Measurements from ENCODE around the gene GALNT16.
A peak's percentile ranks its signal among the peaks of the same experiment; 100 is the strongest.

GALNT16 gene

DNA sequence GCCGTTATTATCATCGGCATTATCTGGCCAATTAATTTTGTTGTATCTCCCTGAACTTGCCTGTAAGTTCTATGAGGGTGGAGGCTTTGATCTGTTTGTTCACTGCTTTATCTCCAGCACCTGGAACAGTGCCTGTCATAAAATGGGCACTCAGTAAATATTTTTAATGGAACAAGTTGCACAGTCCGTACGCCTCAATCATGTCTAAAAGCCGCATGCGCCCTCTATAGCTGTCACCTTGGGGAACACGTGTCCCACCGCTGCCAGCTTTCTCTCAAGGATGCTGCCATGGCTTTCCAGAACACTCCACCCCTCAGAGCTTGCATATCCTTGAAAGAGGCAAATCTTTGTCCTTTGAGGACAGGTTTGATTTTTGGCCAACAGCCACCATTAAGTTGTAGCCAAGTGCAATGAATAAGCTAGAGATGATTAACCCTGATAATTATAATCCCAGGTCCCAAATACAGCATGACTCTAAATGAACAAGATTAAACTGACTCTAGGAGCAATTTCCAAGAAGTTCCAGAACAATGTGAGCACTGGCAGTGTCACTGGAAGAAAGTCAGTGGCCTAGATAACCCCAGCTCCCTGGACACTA lies 83.1 kb downstream of the GALNT16 start:
- no peak for DNase-seq
- TF ChIP-seq, protein P1, sequence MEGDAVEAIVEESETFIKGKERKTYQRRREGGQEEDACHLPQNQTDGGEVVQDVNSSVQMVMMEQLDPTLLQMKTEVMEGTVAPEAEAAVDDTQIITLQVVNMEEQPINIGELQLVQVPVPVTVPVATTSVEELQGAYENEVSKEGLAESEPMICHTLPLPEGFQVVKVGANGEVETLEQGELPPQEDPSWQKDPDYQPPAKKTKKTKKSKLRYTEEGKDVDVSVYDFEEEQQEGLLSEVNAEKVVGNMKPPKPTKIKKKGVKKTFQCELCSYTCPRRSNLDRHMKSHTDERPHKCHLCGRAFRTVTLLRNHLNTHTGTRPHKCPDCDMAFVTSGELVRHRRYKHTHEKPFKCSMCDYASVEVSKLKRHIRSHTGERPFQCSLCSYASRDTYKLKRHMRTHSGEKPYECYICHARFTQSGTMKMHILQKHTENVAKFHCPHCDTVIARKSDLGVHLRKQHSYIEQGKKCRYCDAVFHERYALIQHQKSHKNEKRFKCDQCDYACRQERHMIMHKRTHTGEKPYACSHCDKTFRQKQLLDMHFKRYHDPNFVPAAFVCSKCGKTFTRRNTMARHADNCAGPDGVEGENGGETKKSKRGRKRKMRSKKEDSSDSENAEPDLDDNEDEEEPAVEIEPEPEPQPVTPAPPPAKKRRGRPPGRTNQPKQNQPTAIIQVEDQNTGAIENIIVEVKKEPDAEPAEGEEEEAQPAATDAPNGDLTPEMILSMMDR (IDR thresholded peaks at IDR 0.05; ENCODE audit: low read length), result no peak
- TF ChIP-seq EZH2phosphoT487 (IDR thresholded peaks at IDR 0.05; ENCODE audit: low read length), result no peak
- TF ChIP-seq EZH2 (optimal IDR thresholded peaks at IDR 0.05; ENCODE audit: low read depth, low read length), result no peak
- no peaks in the 10 kb centered on the region for H3K9me2 ChIP-seq (replicated peaks; ENCODE audit: insufficient read depth, low read length)

DNA sequence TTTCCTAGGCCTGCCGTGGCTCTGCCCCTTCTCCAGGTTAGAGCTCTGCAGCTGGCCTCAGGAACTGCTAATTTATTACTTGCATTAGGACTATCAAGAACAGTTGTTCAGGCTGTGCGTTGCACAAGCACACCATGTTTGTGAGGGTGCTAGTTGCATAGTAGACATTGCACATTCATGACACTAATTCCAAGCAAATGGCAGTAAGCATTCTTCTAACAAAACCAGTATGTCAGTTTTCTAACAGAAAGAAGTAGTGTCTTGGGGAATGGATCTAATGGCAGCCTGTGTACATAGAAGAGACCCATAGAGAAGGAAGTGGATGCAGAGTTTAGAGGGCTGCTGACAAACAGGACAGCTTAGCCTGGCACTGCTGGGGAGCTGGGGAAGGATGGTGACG lies 84.2 kb downstream of the GALNT16 start:
- DNase-seq, result no peak
- H3K4me1 ChIP-seq (ENCODE audit: low read length), result no peaks in the 10 kb centered on the region
- no peak overlapping the region for H3K4me3 ChIP-seq (ENCODE audit: low read length)

More for the DNA sequence above, 83.1 kb downstream of the GALNT16 start:
- no peak overlapping the region for H3K9ac ChIP-seq (ENCODE audit: low read length)
- no peak overlapping the region for H3K4me3 ChIP-seq (ENCODE audit: low read length)
- no peaks in the 10 kb centered on the region for H3K79me2 ChIP-seq (ENCODE audit: low read length)
- no peaks in the 10 kb centered on the region for H3K4me1 ChIP-seq (ENCODE audit: low read length)
- no peaks in the 10 kb centered on the region for H4K20me1 ChIP-seq (ENCODE audit: insufficient read depth, low read length)
- H3K27me3 ChIP-seq (replicated peaks; ENCODE audit: insufficient read depth, low read length), result no peaks in the 10 kb centered on the region
- H3F3A ChIP-seq (ENCODE audit: insufficient read depth, low read length), result no peaks in the 10 kb centered on the region
- no peaks in the 10 kb centered on the region for H3K36me3 ChIP-seq (replicated peaks; ENCODE audit: insufficient read depth, low read length)
- no peak overlapping the region for H3K27ac ChIP-seq (ENCODE audit: low read length)
- no peak overlapping the region for H2AFZ ChIP-seq (ENCODE audit: low read length)
- no peak overlapping the region for H3K4me2 ChIP-seq (ENCODE audit: low read depth, low read length)
- no peaks in the 10 kb centered on the region for H3K9me3 ChIP-seq (replicated peaks; ENCODE audit: insufficient read depth, low read length)

DNA sequence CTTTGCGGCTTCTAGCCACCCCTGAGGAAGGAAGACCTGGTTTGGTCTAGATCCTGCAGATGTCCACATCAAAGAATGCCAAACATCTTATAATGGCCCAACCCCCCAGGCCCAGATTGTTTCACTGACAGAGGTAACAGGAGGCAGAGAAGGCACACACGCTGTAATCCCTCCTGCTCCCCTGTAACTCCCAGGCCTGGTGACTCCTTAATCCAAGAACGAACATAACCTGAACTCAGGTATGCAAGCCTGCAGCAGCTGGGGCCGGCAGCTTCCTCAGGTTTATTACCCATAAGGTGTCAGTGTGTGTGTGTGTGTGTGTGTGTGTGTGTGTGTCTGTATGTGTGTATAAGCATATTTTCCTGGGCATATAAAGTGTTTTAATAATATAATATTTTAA lies 85.4 kb downstream of the GALNT16 start:
- no peaks in the 10 kb centered on the region for H4K20me1 ChIP-seq (ENCODE audit: insufficient read depth, low read length)
- DNase-seq, result peak; percentile 9
- TF ChIP-seq EZH2 (optimal IDR thresholded peaks at IDR 0.05; ENCODE audit: low read depth, low read length) (no peak), EZH2phosphoT487 (IDR thresholded peaks at IDR 0.05; ENCODE audit: low read length) (no peak)
- TF ChIP-seq, protein P1 (IDR thresholded peaks at IDR 0.05; ENCODE audit: low read length), result no peak
- H3K4me3 ChIP-seq (ENCODE audit: low read length), result no peak overlapping the region
- no peaks in the 10 kb centered on the region for H3F3A ChIP-seq (ENCODE audit: insufficient read depth, low read length)
- no peak overlapping the region for H3K27ac ChIP-seq (ENCODE audit: low read length)
- no peaks in the 10 kb centered on the region for H3K9me2 ChIP-seq (replicated peaks; ENCODE audit: insufficient read depth, low read length)
- H3K27me3 ChIP-seq (replicated peaks; ENCODE audit: insufficient read depth, low read length), result no peaks in the 10 kb centered on the region
- no peaks in the 10 kb centered on the region for H3K4me1 ChIP-seq (ENCODE audit: low read length)
- H3K9ac ChIP-seq (ENCODE audit: low read length), result no peak overlapping the region
- H3K79me2 ChIP-seq (ENCODE audit: low read length), result no peaks in the 10 kb centered on the region
- H2AFZ ChIP-seq (ENCODE audit: low read length), result no peak overlapping the region
- H3K4me2 ChIP-seq (ENCODE audit: low read depth, low read length), result no peak overlapping the region
- no peaks in the 10 kb centered on the region for H3K36me3 ChIP-seq (replicated peaks; ENCODE audit: insufficient read depth, low read length)
- H3K9me3 ChIP-seq (replicated peaks; ENCODE audit: insufficient read depth, low read length), result no peaks in the 10 kb centered on the region

More for the DNA sequence above, 84.2 kb downstream of the GALNT16 start:
- no peak overlapping the region for H2AFZ ChIP-seq (ENCODE audit: low read length)
- TF ChIP-seq EZH2 (optimal IDR thresholded peaks at IDR 0.05; ENCODE audit: low read depth, low read length) (no peak), EZH2phosphoT487 (IDR thresholded peaks at IDR 0.05; ENCODE audit: low read length) (no peak)
- TF ChIP-seq, protein P1 (IDR thresholded peaks at IDR 0.05; ENCODE audit: low read length), result no peak
- no peak overlapping the region for H3K4me2 ChIP-seq (ENCODE audit: low read depth, low read length)
- H3K9me3 ChIP-seq (replicated peaks; ENCODE audit: insufficient read depth, low read length), result no peaks in the 10 kb centered on the region
- no peaks in the 10 kb centered on the region for H3K79me2 ChIP-seq (ENCODE audit: low read length)
- no peaks in the 10 kb centered on the region for H3K27me3 ChIP-seq (replicated peaks; ENCODE audit: insufficient read depth, low read length)
- no peaks in the 10 kb centered on the region for H3K9me2 ChIP-seq (replicated peaks; ENCODE audit: insufficient read depth, low read length)
- H3K9ac ChIP-seq (ENCODE audit: low read length), result no peak overlapping the region
- no peaks in the 10 kb centered on the region for H3K36me3 ChIP-seq (replicated peaks; ENCODE audit: insufficient read depth, low read length)
- H4K20me1 ChIP-seq (ENCODE audit: insufficient read depth, low read length), result no peaks in the 10 kb centered on the region
- no peak overlapping the region for H3K27ac ChIP-seq (ENCODE audit: low read length)
- H3F3A ChIP-seq (ENCODE audit: insufficient read depth, low read length), result no peaks in the 10 kb centered on the region

Measured in MM.1S (cell line).